Measurements from ENCODE around the gene MYBPHL. TPM values are rescaled to one million over a fixed set of nuclear protein-coding genes. Genes with fewer than 3 reads are reported as not detected.

MYBPHL gene
- total and polyA plus RNA-seq, 4 donors = 0.11 to 0.68 (median 0.22) TPM; not detected in 1

DNA sequence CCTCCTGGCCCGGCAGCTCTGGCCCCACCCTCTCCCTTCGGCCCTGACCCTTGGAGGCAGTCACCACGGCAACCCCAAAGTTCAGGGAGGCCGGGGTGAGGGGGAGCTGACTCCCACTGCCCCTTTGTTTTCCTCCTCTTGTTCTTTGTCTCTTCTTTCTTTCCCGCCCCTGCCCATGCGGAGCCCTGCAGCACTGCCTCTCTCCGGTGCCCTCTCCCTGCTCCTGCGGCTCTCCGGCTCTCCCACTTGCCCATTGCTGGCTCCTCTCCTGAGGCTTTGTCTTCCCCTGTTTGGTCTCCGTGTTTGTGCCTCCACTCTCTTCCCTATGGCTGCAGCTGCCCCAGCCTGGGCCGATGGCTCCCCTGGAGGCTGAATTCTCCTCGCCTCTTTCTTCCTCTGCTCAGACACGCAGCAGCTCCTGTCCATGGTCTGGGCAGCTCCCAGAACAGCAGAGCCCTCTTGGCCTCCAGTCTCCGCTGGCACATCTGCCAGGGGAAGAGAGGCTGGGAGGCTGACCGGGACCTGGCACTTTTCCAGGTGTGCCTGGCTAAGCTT lies 51.6 kb downstream of the MYBPHL start:
- Histone ChIP-seq H3K4me1 (ENCODE audit: control insufficient read depth, insufficient read depth, low read length) (peaks cover 94% of the 10 kb centered on the region), H3K27me3 (ENCODE audit: control insufficient read depth, insufficient read depth, low read length) (no peaks in the 10 kb centered on the region), H3K27ac (ENCODE audit: low read depth, low read length) (peak overlapping the region; percentile 96), H3K4me3 (ENCODE audit: low read depth, low read length) (peak overlapping the region; percentile 33), H3K36me3 (ENCODE audit: control insufficient read depth, insufficient read depth, low read length) (peaks cover 81% of the 10 kb centered on the region), H3K9me3 (ENCODE audit: control insufficient read depth, insufficient read depth, low read length) (no peaks in the 10 kb centered on the region)
- peak in 2 of 6 donors; percentile 77 for DNase-seq (ENCODE audit: low read depth in 4 of 6, low spot score in 6 of 6)
- WGBS (ENCODE audit: insufficient coverage) = 14% methylated on average over 13 of the region's 15 CpGs

DNA sequence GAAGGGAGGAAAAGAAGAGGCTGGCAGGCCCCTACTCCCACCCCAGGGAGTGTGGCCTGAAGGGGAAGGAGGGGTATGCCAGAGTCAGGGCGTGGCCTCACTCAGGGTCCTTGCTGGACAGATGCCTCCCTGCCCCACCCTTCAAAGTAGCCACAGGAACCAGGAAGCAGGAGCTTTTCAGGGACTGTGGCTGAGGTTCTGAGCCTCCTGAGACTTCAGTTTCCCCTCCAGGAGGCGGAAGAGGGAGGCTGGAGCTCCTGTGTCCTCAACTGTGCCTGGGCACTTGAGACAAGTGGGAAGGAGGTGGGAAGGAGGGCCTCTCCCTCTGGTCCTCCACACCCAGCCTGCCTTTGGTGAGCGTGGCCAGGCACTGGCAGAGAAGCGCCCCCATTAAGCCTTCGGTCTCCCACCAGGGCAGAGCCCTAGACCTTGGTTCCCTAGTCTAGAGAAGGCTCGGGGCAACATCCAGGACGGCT lies 52.2 kb downstream of the MYBPHL start:
- DNase-seq (ENCODE audit: low read depth in 4 of 6, low spot score in 6 of 6) = peak in 2 of 6 donors; percentile 37 to 45

DNA sequence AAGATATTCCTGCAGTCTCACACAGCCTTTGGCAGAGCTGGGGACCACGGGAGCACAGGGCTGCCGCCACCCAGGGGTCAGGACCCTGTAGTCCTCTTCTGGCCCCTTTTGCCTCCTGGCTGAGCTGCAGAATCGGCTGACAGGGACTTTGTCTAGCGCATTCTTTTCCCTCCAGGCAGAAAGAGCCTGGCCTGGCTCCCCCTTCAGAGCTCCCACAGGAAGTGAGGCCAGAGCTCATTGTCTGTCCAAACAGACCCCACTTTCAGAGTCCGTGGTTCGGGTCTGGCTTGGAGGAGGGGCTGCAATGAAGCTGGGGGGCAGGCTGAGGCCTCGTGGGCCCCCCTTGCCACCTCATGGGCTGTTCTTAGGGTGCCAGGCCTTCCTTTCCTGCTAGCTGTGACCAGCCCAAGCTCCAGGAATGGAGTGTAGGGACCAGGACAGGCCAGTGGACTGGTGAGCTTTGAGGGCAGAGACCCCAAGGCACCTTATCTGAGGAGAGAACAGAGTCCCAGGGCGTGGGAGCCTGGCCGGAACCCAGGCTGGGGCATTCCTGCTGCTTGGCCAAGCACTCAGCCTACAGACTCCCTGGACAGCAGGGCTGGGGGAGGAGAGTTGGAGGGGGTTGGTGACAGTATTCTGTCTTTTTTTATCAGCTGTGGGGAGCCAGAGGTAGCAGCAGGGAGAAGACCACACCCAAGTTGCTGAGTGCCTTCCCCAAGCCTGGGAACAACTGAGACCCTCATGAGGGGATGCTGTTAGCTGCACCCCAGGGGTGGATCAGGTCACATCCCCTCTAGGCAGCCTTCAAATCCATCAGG lies 52.8 kb downstream of the MYBPHL start:
- Histone ChIP-seq H3K27ac (ENCODE audit: low read depth, low read length) (peak overlapping the region; percentile 96), H3K4me1 (ENCODE audit: control insufficient read depth, insufficient read depth, low read length) (peaks cover 89% of the 10 kb centered on the region), H3K36me3 (ENCODE audit: control insufficient read depth, insufficient read depth, low read length) (peaks cover 72% of the 10 kb centered on the region), H3K9me3 (ENCODE audit: control insufficient read depth, insufficient read depth, low read length) (no peaks in the 10 kb centered on the region), H3K27me3 (ENCODE audit: control insufficient read depth, insufficient read depth, low read length) (no peaks in the 10 kb centered on the region), H3K4me3 (ENCODE audit: low read depth, low read length) (peak overlapping the region; percentile 20)
- DNase-seq (ENCODE audit: low read depth in 4 of 6, low spot score in 6 of 6) = peak in 2 of 6 donors; percentile 76 to 82
- WGBS (ENCODE audit: insufficient coverage) = 4% methylated on average over 9 of the region's 9 CpGs

More for the DNA sequence above, 52.2 kb downstream of the MYBPHL start:
- Histone ChIP-seq H3K4me3 (ENCODE audit: low read depth, low read length) (peak overlapping the region; percentile 33), H3K27ac (ENCODE audit: low read depth, low read length) (peak overlapping the region; percentile 96), H3K36me3 (ENCODE audit: control insufficient read depth, insufficient read depth, low read length) (peaks cover 79% of the 10 kb centered on the region), H3K27me3 (ENCODE audit: control insufficient read depth, insufficient read depth, low read length) (no peaks in the 10 kb centered on the region), H3K4me1 (ENCODE audit: control insufficient read depth, insufficient read depth, low read length) (peaks cover 92% of the 10 kb centered on the region), H3K9me3 (ENCODE audit: control insufficient read depth, insufficient read depth, low read length) (no peaks in the 10 kb centered on the region)
- WGBS (ENCODE audit: insufficient coverage) = 25% methylated on average over 5 of the region's 7 CpGs

DNA sequence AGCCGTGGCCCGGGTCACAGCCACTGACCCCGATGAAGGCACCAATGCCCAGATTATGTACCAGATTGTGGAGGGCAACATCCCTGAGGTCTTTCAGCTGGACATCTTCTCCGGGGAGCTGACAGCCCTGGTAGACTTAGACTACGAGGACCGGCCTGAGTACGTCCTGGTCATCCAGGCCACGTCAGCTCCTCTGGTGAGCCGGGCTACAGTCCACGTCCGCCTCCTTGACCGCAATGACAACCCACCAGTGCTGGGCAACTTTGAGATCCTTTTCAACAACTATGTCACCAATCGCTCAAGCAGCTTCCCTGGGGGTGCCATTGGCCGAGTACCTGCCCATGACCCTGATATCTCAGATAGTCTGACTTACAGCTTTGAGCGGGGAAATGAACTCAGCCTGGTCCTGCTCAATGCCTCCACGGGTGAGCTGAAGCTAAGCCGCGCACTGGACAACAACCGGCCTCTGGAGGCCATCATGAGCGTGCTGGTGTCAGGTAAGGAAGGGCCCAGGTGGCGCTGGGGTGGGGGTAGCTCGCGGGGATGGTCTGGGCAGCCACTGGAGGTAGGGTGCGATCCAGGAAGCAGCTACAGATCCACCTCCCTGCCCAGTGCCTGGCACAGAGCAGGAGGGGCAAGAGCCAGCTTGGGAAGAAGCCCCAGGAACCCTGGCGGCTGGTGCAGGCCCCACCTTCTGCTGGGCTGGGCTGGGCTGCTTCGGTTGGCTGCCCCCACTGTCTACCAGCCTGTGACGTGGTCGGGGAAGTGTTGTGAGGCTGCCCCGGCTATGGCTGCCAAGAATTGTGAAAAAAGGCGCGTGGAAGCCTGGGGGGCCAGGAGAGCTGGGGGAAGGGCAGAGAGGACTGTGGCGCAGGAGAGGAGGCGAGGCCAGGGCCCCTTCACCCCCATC lies 53.7 kb downstream of the MYBPHL start:
- no peaks in the 10 kb centered on the region for H3K27me3 ChIP-seq (ENCODE audit: control insufficient read depth, insufficient read depth, low read length)
- H3K4me3 ChIP-seq (ENCODE audit: low read depth, low read length) = peak overlapping the region; percentile 20
- H3K9me3 ChIP-seq (ENCODE audit: control insufficient read depth, insufficient read depth, low read length) = no peaks in the 10 kb centered on the region
- DNase-seq (ENCODE audit: low read depth in 4 of 6, low spot score in 6 of 6) = peak in 3 of 6 donors; percentile 63 to 94 (median 91)
- peaks cover 89% of the 10 kb centered on the region for H3K4me1 ChIP-seq (ENCODE audit: control insufficient read depth, insufficient read depth, low read length)
- H3K27ac ChIP-seq (ENCODE audit: low read depth, low read length) = peak overlapping the region; percentile 96
- H3K36me3 ChIP-seq (ENCODE audit: control insufficient read depth, insufficient read depth, low read length) = peaks cover 64% of the 10 kb centered on the region
- 55% methylated on average over 32 of the region's 33 CpGs for WGBS (ENCODE audit: insufficient coverage)

DNA sequence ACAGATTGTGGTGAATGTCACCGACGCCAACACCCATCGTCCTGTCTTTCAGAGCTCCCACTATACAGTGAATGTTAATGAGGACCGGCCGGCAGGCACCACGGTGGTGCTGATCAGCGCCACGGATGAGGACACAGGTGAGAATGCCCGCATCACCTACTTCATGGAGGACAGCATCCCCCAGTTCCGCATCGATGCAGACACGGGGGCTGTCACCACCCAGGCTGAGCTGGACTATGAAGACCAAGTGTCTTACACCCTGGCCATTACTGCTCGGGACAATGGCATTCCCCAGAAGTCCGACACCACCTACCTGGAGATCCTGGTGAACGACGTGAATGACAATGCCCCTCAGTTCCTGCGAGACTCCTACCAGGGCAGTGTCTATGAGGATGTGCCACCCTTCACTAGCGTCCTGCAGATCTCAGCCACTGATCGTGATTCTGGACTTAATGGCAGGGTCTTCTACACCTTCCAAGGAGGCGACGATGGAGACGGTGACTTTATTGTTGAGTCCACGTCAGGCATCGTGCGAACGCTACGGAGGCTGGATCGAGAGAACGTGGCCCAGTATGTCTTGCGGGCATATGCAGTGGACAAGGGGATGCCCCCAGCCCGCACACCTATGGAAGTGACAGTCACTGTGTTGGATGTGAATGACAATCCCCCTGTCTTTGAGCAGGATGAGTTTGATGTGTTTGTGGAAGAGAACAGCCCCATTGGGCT lies 54.5 kb downstream of the MYBPHL start:
- Histone ChIP-seq H3K4me3 (ENCODE audit: low read depth, low read length) (no peak overlapping the region), H3K9me3 (ENCODE audit: control insufficient read depth, insufficient read depth, low read length) (no peaks in the 10 kb centered on the region), H3K36me3 (ENCODE audit: control insufficient read depth, insufficient read depth, low read length) (peaks cover 58% of the 10 kb centered on the region), H3K4me1 (ENCODE audit: control insufficient read depth, insufficient read depth, low read length) (peaks cover 80% of the 10 kb centered on the region), H3K27me3 (ENCODE audit: control insufficient read depth, insufficient read depth, low read length) (no peaks in the 10 kb centered on the region), H3K27ac (ENCODE audit: low read depth, low read length) (no peak overlapping the region)
- DNase-seq (ENCODE audit: low read depth in 4 of 6, low spot score in 6 of 6) = no peak
- 95% methylated on average over 31 of the region's 31 CpGs for WGBS (ENCODE audit: insufficient coverage)

DNA sequence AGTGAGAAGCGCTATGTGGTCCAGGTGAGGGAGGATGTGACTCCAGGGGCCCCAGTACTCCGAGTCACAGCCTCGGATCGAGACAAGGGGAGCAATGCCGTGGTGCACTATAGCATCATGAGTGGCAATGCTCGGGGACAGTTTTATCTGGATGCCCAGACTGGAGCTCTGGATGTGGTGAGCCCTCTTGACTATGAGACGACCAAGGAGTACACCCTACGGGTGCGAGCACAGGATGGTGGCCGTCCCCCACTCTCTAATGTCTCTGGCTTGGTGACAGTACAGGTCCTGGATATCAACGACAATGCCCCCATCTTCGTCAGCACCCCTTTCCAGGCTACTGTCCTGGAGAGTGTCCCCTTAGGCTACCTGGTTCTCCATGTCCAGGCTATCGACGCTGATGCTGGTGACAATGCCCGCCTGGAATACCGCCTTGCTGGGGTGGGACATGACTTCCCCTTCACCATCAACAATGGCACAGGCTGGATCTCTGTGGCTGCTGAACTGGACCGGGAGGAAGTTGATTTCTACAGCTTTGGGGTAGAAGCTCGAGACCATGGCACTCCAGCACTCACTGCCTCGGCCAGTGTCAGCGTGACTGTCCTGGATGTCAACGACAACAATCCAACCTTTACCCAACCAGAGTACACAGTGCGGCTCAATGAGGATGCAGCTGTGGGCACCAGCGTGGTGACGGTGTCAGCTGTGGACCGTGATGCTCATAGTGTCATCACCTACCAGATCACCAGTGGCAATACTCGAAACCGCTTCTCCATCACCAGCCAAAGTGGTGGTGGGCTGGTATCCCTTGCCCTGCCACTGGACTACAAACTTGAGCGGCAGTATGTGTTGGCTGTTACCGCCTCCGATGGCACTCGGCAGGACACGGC lies 55.3 kb downstream of the MYBPHL start:
- DNase-seq (ENCODE audit: low read depth in 4 of 6, low spot score in 6 of 6) = no peak
- H3K4me1 ChIP-seq (ENCODE audit: control insufficient read depth, insufficient read depth, low read length) = peaks cover 74% of the 10 kb centered on the region
- peaks cover 57% of the 10 kb centered on the region for H3K36me3 ChIP-seq (ENCODE audit: control insufficient read depth, insufficient read depth, low read length)
- no peaks in the 10 kb centered on the region for H3K27me3 ChIP-seq (ENCODE audit: control insufficient read depth, insufficient read depth, low read length)
- H3K27ac ChIP-seq (ENCODE audit: low read depth, low read length) = no peak overlapping the region
- no peaks in the 10 kb centered on the region for H3K9me3 ChIP-seq (ENCODE audit: control insufficient read depth, insufficient read depth, low read length)
- H3K4me3 ChIP-seq (ENCODE audit: low read depth, low read length) = no peak overlapping the region
- 95% methylated on average over 29 of the region's 32 CpGs for WGBS (ENCODE audit: insufficient coverage)

DNA sequence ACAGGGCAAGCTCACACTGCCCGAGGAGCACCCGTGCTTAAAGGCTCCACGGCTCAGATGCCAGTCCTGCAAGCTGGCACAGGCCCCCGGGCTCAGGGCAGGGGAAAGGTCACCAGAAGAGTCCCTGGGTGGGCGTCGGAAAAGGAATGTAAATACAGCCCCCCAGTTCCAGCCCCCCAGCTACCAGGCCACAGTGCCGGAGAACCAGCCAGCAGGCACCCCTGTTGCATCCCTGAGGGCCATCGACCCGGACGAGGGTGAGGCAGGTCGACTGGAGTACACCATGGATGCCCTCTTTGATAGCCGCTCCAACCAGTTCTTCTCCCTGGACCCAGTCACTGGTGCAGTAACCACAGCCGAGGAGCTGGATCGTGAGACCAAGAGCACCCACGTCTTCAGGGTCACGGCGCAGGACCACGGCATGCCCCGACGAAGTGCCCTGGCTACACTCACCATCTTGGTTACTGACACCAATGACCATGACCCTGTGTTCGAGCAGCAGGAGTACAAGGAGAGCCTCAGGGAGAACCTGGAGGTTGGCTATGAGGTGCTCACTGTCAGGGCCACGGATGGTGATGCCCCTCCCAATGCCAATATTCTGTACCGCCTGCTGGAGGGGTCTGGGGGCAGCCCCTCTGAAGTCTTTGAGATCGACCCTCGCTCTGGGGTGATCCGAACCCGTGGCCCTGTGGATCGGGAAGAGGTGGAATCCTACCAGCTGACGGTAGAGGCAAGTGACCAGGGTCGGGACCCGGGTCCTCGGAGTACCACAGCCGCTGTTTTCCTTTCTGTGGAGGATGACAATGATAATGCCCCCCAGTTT lies 56.1 kb downstream of the MYBPHL start:
- Histone ChIP-seq H3K9me3 (ENCODE audit: control insufficient read depth, insufficient read depth, low read length) (no peaks in the 10 kb centered on the region), H3K4me1 (ENCODE audit: control insufficient read depth, insufficient read depth, low read length) (peaks cover 67% of the 10 kb centered on the region), H3K27me3 (ENCODE audit: control insufficient read depth, insufficient read depth, low read length) (no peaks in the 10 kb centered on the region), H3K27ac (ENCODE audit: low read depth, low read length) (no peak overlapping the region), H3K4me3 (ENCODE audit: low read depth, low read length) (peak overlapping the region; percentile 35), H3K36me3 (ENCODE audit: control insufficient read depth, insufficient read depth, low read length) (peaks cover 50% of the 10 kb centered on the region)
- WGBS (ENCODE audit: insufficient coverage) = 82% methylated on average over 32 of the region's 33 CpGs
- DNase-seq (ENCODE audit: low read depth in 4 of 6, low spot score in 6 of 6) = no peak

All from spinal cord (tissue), 10 donors.